IPS-15b (cell line): ENCODE results near the gene PTX4.

Experiments
- H3K27me3 ChIP-seq: one replicate; pipeline ENCODE4 v1.6.1; 2013; ENCODE audit warnings: low read length; ENCODE audit not compliant: control insufficient read depth, insufficient read depth
- H3K36me3 ChIP-seq: one replicate; pipeline ENCODE4 v1.6.1; 2013; ENCODE audit warnings: low read length; ENCODE audit not compliant: control insufficient read depth, insufficient read depth
- H3K4me1 ChIP-seq: one replicate; pipeline ENCODE4 v1.6.1; 2013; ENCODE audit warnings: mild to moderate bottlenecking, low read length; ENCODE audit not compliant: control insufficient read depth, insufficient read depth
- H3K4me3 ChIP-seq: one replicate; pipeline ENCODE4 v1.5.1; 2013; ENCODE audit warnings: low read depth, low read length
- H3K9ac ChIP-seq: one replicate; pipeline ENCODE4 v1.6.1; 2013; ENCODE audit warnings: low read depth, mild to moderate bottlenecking, low read length
- H3K9me3 ChIP-seq: one replicate; pipeline ENCODE4 v1.6.1; 2013; ENCODE audit warnings: mild to moderate bottlenecking, low read length; ENCODE audit not compliant: control insufficient read depth, insufficient read depth

Gene PTX4

GRCh38 chr16:1505073-1505844 lies 16.5 kb upstream of the PTX4 start:
- no peak overlapping the region for H3K4me3 ChIP-seq
- peaks cover 66% of the 10 kb centered on the region for H3K36me3 ChIP-seq
- no peaks in the 10 kb centered on the region for H3K27me3 ChIP-seq
- H3K9me3 ChIP-seq: no peaks in the 10 kb centered on the region
- H3K9ac ChIP-seq: no peak overlapping the region
- no peaks in the 10 kb centered on the region for H3K4me1 ChIP-seq

- Histone ChIP-seq H3K4me3 (no peak overlapping the region), H3K27me3 (no peaks in the 10 kb centered on the region), H3K4me1 (no peaks in the 10 kb centered on the region), H3K9ac (no peak overlapping the region), H3K36me3 (peaks cover 65% of the 10 kb centered on the region), H3K9me3 (no peaks in the 10 kb centered on the region)
These were observed 14.6 kb upstream of the PTX4 start for GRCh38 chr16:1503110-1503955.

GRCh38 chr16:1502092-1503004 lies 13.6 kb upstream of the PTX4 start:
- Histone ChIP-seq H3K36me3 (peaks cover 62% of the 10 kb centered on the region), H3K9me3 (no peaks in the 10 kb centered on the region), H3K4me1 (no peaks in the 10 kb centered on the region), H3K9ac (no peak overlapping the region), H3K27me3 (no peaks in the 10 kb centered on the region), H3K4me3 (no peak overlapping the region)

GRCh38 chr16:1501630-1502029 lies 12.9 kb upstream of the PTX4 start:
- Histone ChIP-seq H3K4me3 (no peak overlapping the region), H3K27me3 (no peaks in the 10 kb centered on the region), H3K36me3 (peaks cover 67% of the 10 kb centered on the region), H3K9ac (no peak overlapping the region), H3K9me3 (no peaks in the 10 kb centered on the region), H3K4me1 (no peaks in the 10 kb centered on the region)

GRCh38 chr16:1500465-1501150 lies 11.9 kb upstream of the PTX4 start:
- H3K9me3 ChIP-seq: no peaks in the 10 kb centered on the region
- H3K9ac ChIP-seq: no peak overlapping the region
- H3K4me1 ChIP-seq: no peaks in the 10 kb centered on the region
- no peaks in the 10 kb centered on the region for H3K27me3 ChIP-seq
- peaks cover 76% of the 10 kb centered on the region for H3K36me3 ChIP-seq
- H3K4me3 ChIP-seq: no peak overlapping the region

GRCh38 chr16:1499756-1500464 lies 11.2 kb upstream of the PTX4 start:
- peaks cover 75% of the 10 kb centered on the region for H3K36me3 ChIP-seq

GRCh38 chr16:1498899-1499676 lies 10.3 kb upstream of the PTX4 start:
- Histone ChIP-seq H3K27me3 (no peaks in the 10 kb centered on the region), H3K9ac (no peak overlapping the region), H3K9me3 (no peaks in the 10 kb centered on the region), H3K4me1 (no peaks in the 10 kb centered on the region), H3K4me3 (no peak overlapping the region), H3K36me3 (peaks cover 77% of the 10 kb centered on the region)

More at GRCh38 chr16:1499756-1500464, 11.2 kb upstream of the PTX4 start:
- Histone ChIP-seq H3K4me1 (no peaks in the 10 kb centered on the region), H3K9ac (no peak overlapping the region), H3K4me3 (no peak overlapping the region), H3K9me3 (no peaks in the 10 kb centered on the region), H3K27me3 (no peaks in the 10 kb centered on the region)

- no peaks in the 10 kb centered on the region for H3K27me3 ChIP-seq
- peaks cover 61% of the 10 kb centered on the region for H3K36me3 ChIP-seq
- peaks cover 4% of the 10 kb centered on the region for H3K4me1 ChIP-seq
- no peak overlapping the region for H3K4me3 ChIP-seq
- no peaks in the 10 kb centered on the region for H3K9me3 ChIP-seq
- no peak overlapping the region for H3K9ac ChIP-seq
These were observed 8.4 kb upstream of the PTX4 start for GRCh38 chr16:1497014-1497598.

GRCh38 chr16:1496464-1496863 lies 7.7 kb upstream of the PTX4 start:
- Histone ChIP-seq H3K9ac (no peak overlapping the region), H3K27me3 (no peaks in the 10 kb centered on the region), H3K4me3 (no peak overlapping the region), H3K36me3 (peaks cover 54% of the 10 kb centered on the region), H3K4me1 (peaks cover 4% of the 10 kb centered on the region), H3K9me3 (no peaks in the 10 kb centered on the region)

GRCh38 chr16:1495889-1496262 lies 7.1 kb upstream of the PTX4 start:
- peaks cover 49% of the 10 kb centered on the region for H3K36me3 ChIP-seq
- H3K9ac ChIP-seq: no peak overlapping the region
- no peak overlapping the region for H3K4me3 ChIP-seq
- H3K9me3 ChIP-seq: no peaks in the 10 kb centered on the region
- H3K27me3 ChIP-seq: no peaks in the 10 kb centered on the region
- peaks cover 4% of the 10 kb centered on the region for H3K4me1 ChIP-seq
